ENCODE results near the gene CRYBG1.
"Not testable (repeated sequence)": the region's sequence is repeated elsewhere in the genome, so short reads cannot be mapped to it uniquely, and the experiment has no call there.

The CRYBG1 gene

DNA sequence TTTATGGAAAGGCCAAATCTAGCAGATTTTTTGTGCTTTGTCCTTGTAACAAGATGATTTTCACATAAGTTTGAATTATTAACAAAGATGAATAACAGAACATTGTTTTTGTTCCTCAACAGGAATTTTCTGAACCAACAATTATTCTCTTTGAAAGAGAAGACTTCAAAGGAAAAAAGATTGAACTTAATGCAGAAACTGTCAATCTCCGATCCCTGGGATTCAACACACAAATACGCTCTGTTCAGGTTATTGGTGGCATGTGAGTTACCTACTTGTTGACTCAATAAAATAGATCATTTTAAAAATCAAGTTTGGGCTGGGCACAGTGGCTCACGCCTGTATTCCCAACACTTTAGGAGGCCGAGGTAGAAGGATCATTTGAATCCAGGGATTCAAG, 197.8 kb downstream of the CRYBG1 start:
- in situ Hi-C loops (cut with MboI; ENCODE audit: low pct_unique_long_range_greater_than_20kb, low sequenced_read_pairs, unreplicated experiment) = no loop called here
- TF ChIP-seq, protein P1, sequence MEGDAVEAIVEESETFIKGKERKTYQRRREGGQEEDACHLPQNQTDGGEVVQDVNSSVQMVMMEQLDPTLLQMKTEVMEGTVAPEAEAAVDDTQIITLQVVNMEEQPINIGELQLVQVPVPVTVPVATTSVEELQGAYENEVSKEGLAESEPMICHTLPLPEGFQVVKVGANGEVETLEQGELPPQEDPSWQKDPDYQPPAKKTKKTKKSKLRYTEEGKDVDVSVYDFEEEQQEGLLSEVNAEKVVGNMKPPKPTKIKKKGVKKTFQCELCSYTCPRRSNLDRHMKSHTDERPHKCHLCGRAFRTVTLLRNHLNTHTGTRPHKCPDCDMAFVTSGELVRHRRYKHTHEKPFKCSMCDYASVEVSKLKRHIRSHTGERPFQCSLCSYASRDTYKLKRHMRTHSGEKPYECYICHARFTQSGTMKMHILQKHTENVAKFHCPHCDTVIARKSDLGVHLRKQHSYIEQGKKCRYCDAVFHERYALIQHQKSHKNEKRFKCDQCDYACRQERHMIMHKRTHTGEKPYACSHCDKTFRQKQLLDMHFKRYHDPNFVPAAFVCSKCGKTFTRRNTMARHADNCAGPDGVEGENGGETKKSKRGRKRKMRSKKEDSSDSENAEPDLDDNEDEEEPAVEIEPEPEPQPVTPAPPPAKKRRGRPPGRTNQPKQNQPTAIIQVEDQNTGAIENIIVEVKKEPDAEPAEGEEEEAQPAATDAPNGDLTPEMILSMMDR (IDR thresholded peaks at IDR 0.05; ENCODE audit: extremely low read depth, insufficient read depth, missing control alignments) = no peak
- DNase-seq (ENCODE audit: low spot score) = no peak

DNA sequence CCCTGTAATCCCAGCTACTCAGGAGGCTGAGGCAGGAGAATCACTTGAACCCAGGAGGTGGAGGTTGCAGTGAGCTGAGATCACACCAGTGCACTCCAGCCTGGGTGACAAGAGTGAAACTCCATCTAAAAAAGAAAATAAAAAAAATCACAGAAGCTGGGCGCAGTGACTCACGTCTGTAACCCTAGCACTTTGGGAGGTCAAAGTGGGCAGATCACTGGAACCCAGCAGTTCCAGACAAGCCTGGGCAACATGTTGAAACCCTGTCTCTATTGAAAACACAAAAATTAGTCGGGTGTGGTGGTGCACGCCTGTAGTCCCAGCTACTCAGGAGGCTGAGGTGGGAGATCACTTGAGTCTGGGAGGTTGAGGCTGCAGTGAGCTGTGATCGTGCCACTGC, 199.1 kb downstream of the CRYBG1 start:
- in situ Hi-C loops (cut with MboI; ENCODE audit: low pct_unique_long_range_greater_than_20kb, low sequenced_read_pairs, unreplicated experiment) = loop anchor here (10.0 kb wide), 1 partner anchor 215 kb away; no protein-coding TSS in a partner anchor
- not testable (repeated sequence) for DNase-seq (ENCODE audit: low spot score)

DNA sequence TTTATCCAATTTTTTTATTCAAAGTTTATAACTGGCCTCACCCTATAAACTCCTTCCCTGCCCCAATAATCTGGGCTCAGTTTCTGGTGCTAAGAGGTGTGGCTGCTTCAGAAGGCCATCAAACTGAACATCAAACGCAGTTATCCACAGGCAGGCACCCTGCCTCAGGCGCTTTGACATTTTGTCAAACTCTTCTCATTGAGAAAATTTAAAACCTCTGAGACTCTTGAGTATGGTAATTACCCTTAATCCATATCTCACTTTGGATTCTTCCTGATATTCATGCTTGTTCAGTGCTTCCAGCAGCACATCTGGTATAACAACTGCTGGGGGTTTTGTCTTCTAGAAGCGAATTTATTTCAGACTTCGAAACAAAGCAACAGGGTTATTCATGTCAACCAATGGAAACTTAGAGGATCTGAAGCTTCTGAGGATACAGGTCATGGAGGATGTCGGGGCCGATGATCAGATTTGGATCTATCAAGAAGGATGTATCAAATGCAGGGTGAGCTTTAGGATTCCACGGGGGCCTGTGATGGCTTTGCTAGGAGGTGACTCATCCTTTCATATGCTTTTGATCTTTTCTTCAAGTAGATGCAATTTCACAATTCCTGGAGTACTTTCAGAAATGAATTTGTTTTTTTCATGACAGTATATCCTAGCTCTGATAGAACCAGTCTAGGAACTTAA, 200.6 kb downstream of the CRYBG1 start:
- TF ChIP-seq, protein P1 (IDR thresholded peaks at IDR 0.05; ENCODE audit: extremely low read depth, insufficient read depth, missing control alignments) = no peak
- DNase-seq (ENCODE audit: low spot score) = no peak
- in situ Hi-C loops (cut with MboI; ENCODE audit: low pct_unique_long_range_greater_than_20kb, low sequenced_read_pairs, unreplicated experiment) = loop anchor here (10.0 kb wide), 1 partner anchor 216 kb away; no protein-coding TSS in a partner anchor

DNA sequence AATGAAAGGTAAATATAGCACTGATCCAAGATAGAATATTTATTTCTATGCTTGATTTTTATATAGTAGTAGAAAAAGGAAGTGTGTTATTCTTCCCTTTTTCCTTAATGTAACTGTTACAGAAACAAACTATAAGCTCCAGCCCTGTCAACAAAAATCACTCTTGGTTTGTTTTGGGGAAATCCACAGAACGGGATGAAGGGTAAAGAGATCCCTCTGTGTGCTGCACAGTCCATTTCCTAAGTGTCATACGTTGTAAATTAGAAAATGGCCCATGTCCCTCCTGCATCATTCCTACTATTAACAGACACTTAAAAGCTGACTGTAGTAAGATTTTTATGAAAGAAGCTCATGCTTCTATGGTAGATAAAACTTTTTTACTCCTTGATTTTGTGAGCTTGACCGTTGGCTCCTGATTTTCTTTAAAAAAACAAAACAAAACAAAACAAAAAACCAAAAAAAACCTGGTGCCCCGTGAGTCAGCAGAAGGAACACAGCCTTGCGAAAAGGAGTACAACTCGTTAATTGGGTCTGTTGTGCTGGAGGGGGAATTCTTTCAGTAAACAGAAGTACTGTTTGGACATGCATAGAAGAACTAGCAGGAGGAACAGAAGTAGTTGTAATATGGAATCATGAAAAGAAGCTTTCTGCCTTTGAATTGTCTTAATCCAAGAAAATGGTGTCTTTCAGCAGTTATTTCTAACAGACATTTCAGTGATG, 201.3 kb downstream of the CRYBG1 start:
- TF ChIP-seq, protein P1 (IDR thresholded peaks at IDR 0.05; ENCODE audit: extremely low read depth, insufficient read depth, missing control alignments) = no peak
- in situ Hi-C loops (cut with MboI; ENCODE audit: low pct_unique_long_range_greater_than_20kb, low sequenced_read_pairs, unreplicated experiment) = loop anchor here (10.0 kb wide), 1 partner anchor 217 kb away; no protein-coding TSS in a partner anchor
- no peak for DNase-seq (ENCODE audit: low spot score)

DNA sequence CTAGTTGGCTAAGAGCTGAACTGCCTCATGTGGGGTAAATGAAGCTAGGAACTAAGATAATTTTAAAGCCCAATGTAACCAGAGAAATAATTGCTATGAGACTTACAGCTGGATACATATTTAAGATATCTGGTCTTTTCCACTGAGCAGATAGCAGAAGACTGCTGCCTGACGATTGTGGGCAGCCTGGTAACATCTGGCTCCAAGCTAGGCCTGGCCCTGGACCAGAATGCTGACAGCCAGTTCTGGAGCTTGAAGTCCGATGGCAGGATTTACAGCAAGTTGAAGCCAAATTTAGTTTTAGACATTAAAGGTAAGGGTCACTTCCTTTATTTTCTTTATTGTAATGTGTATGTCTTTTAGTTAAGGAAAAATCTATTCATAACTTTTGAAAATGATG, 203.1 kb downstream of the CRYBG1 start:
- DNase-seq (ENCODE audit: low spot score) = no peak
- in situ Hi-C loops (cut with MboI; ENCODE audit: low pct_unique_long_range_greater_than_20kb, low sequenced_read_pairs, unreplicated experiment) = loop anchor here (10.0 kb wide), 1 partner anchor 219 kb away; no protein-coding TSS in a partner anchor
- TF ChIP-seq, protein P1 (IDR thresholded peaks at IDR 0.05; ENCODE audit: extremely low read depth, insufficient read depth, missing control alignments) = no peak

DNA sequence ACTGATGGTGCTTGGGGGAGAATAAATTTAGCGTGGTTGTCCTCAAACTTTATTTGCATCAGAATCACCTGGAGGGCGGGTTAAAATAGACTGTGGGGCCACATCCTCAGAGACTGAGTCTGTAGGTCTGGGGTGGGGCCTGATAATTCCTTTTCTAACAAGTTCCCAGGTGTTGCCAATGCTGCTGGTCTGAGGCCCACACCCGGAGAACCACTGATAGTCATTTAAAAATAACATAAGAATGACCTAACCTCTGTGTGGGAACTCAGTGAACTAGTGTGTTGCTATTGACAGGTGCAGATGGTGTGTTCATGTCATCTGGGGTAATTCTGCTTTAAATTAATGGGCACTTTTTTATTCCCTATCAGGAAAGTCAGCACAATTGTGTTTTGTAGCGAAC, 204.0 kb downstream of the CRYBG1 start:
- in situ Hi-C loops (cut with MboI; ENCODE audit: low pct_unique_long_range_greater_than_20kb, low sequenced_read_pairs, unreplicated experiment) = loop anchor here (10.0 kb wide), 1 partner anchor 220 kb away; no protein-coding TSS in a partner anchor
- no peak for DNase-seq (ENCODE audit: low spot score)
- TF ChIP-seq, protein P1 (IDR thresholded peaks at IDR 0.05; ENCODE audit: extremely low read depth, insufficient read depth, missing control alignments) = no peak

DNA sequence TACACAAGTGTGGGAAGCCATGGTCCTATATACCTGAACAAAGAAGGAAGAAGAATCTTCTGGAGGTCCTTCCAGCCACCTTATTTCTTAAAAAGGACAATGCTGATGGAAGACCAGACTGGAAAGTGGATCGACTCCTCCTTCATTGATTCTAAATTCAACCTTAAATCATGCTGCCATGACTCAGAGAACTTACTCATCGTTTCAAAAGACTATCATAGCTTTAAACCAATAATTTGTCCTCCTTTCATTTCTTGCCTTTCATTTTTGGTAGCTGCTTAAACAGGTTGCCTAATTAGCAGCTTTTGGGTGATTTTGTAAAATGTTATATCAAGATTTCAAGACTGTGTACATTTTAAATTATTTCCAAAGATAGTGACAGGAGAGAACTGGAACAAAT, 208.0 kb downstream of the CRYBG1 start:
- TF ChIP-seq, protein P1 (IDR thresholded peaks at IDR 0.05; ENCODE audit: extremely low read depth, insufficient read depth, missing control alignments) = no peak
- DNase-seq (ENCODE audit: low spot score) = no peak
- in situ Hi-C loops (cut with MboI; ENCODE audit: low pct_unique_long_range_greater_than_20kb, low sequenced_read_pairs, unreplicated experiment) = loop anchor here (5.0 to 10.0 kb wide), 2 partner anchors 121 to 224 kb away; no protein-coding TSS in a partner anchor

Data from GM13977 (cell line).